Keratinocyte (primary cell): Measurements from ENCODE around the gene STPG2. TPM values are rescaled to one million over a fixed set of nuclear protein-coding genes. Genes with fewer than 3 reads are reported as not detected.

ENCODE experiments used
- DNase-seq: peaks from one replicate; pipeline ENCODE4 v3.0.0-alpha.2; 2011; ENCODE audit warnings: low read depth, missing footprints, low spot score
- FAIRE-seq: peaks from 2 replicates; lab custom pipeline; 2011; peaks lifted over from hg19 to GRCh38; lab: Jason Lieb, UNC
- H2AFZ ChIP-seq: 2 replicates; pipeline ENCODE4 v1.6.0; 2012; ENCODE audit warnings: low read length, control low read depth, inconsistent platforms; ENCODE audit not compliant: control insufficient read depth
- H3K27ac ChIP-seq: 2 replicates; pipeline ENCODE4 v1.5.1; 2011; ENCODE audit warnings: low read length; ENCODE audit not compliant: control insufficient read depth, insufficient read depth
- H3K27me3 ChIP-seq: 3 replicates; pipeline ENCODE4 v1.6.0; 2011; ENCODE audit warnings: low read length; ENCODE audit not compliant: control insufficient read depth, insufficient read depth; ENCODE audit errors: extremely low read depth
- H3K36me3 ChIP-seq, 2 experiments: 2 replicates in 1 of 2; 3 replicates in 1 of 2; pipeline ENCODE4 v1.5.1; 2011; ENCODE audit warnings: low read length in 2 of 2, mild to moderate bottlenecking in 1 of 2; ENCODE audit not compliant: control insufficient read depth in 2 of 2, insufficient read depth in 2 of 2; ENCODE audit errors: extremely low read depth in 1 of 2
- H3K4me1 ChIP-seq: 3 replicates; pipeline ENCODE4 v1.5.1; 2011; ENCODE audit warnings: low read length; ENCODE audit not compliant: control insufficient read depth, insufficient read depth; ENCODE audit errors: extremely low read depth
- H3K4me2 ChIP-seq: 3 replicates; pipeline ENCODE4 v1.6.0; 2011; ENCODE audit warnings: low read depth, low read length; ENCODE audit not compliant: control insufficient read depth, insufficient read depth; ENCODE audit errors: extremely low read depth
- H3K4me3 ChIP-seq, 3 experiments: fragments of 200-600 bp in 1 of 3; sonication (generic) in 1 of 3; 2 replicates in 2 of 3; 3 replicates in 1 of 3; pipeline ENCODE4 v1.5.1; 2011 to 2016; ENCODE audit warnings: low read length in 3 of 3, mild to moderate bottlenecking in 3 of 3, control low read depth in 2 of 3, inconsistent platforms in 1 of 3, low read depth in 1 of 3, mixed read lengths in 1 of 3, mixed run types in 1 of 3, moderate library complexity in 1 of 3; ENCODE audit not compliant: control insufficient read depth in 2 of 3, insufficient read depth in 2 of 3; ENCODE audit errors: extremely low read depth in 1 of 3
- H3K79me2 ChIP-seq: 2 replicates; pipeline ENCODE4 v1.6.0; 2012; ENCODE audit warnings: low read length; ENCODE audit not compliant: control insufficient read depth, insufficient read depth
- H3K9ac ChIP-seq: 3 replicates; pipeline ENCODE4 v1.6.0; 2011; ENCODE audit warnings: low read length; ENCODE audit not compliant: control insufficient read depth, insufficient read depth; ENCODE audit errors: extremely low read depth
- H3K9me1 ChIP-seq: 3 replicates; pipeline ENCODE4 v1.6.0; 2011; ENCODE audit warnings: low read length; ENCODE audit not compliant: control insufficient read depth, insufficient read depth; ENCODE audit errors: extremely low read depth
- H3K9me3 ChIP-seq: 2 replicates; pipeline ENCODE4 v1.5.1; 2012; ENCODE audit warnings: low read depth, low read length; ENCODE audit not compliant: control insufficient read depth
- H4K20me1 ChIP-seq: 3 replicates; pipeline ENCODE4 v1.6.0; 2011; ENCODE audit warnings: low read length; ENCODE audit not compliant: control insufficient read depth, insufficient read depth; ENCODE audit errors: extremely low read depth
- CTCF ChIP-seq, 3 experiments: IDR thresholded peaks in 1 of 3; conservative IDR thresholded peaks in 1 of 3; optimal IDR thresholded peaks in 1 of 3; 2 replicates in 2 of 3; 3 replicates in 1 of 3; pipeline versions ENCODE3 to v1.5.1; 2011; ENCODE audit warnings: low read length in 3 of 3, mild to moderate bottlenecking in 3 of 3, moderate library complexity in 2 of 3, control low read depth in 1 of 3, inconsistent platforms in 1 of 3; ENCODE audit not compliant: insufficient read depth in 2 of 3; ENCODE audit errors: extremely low read depth in 1 of 3
- EZH2 ChIP-seq: IDR thresholded peaks from one replicate; pipeline ENCODE4 v1.6.1; 2012; ENCODE audit warnings: inconsistent platforms, mild to moderate bottlenecking, low read length, moderate library complexity
- dilution Hi-C: fragments of 300-500 bp; cut with MboI; formaldehyde crosslinking; loops from one replicate; pipeline ENCODE4 v1.7.0; 2020; ENCODE audit warnings: low sequenced_read_pairs; ENCODE audit not compliant: extremely low pct_ligation_motif_present
- polyA plus RNA-seq, 5 experiments: library from polyadenylated mRNA; depleted of rRNA in 3 of 5; stranded (reverse) in 3 of 5; stranded (forward) in 1 of 5; unstranded in 1 of 5; fragments of >200 nt; gene quantifications; 1 replicate in 1 of 5; 2 replicates in 3 of 5; 3 replicates in 1 of 5; pipeline versions ENCODE4 v1.2.1 to v1.2.3, GENCODE V29; 2011 to 2012; ENCODE audit warnings: missing spikeins in 2 of 5, low read depth in 1 of 5, low replicate concordance in 1 of 5

Gene STPG2
- polyA plus RNA-seq, 1 donor (not counting 4 experiments of a cell fraction or from before 2014, with no cell fraction given), result 0.07 TPM

DNA sequence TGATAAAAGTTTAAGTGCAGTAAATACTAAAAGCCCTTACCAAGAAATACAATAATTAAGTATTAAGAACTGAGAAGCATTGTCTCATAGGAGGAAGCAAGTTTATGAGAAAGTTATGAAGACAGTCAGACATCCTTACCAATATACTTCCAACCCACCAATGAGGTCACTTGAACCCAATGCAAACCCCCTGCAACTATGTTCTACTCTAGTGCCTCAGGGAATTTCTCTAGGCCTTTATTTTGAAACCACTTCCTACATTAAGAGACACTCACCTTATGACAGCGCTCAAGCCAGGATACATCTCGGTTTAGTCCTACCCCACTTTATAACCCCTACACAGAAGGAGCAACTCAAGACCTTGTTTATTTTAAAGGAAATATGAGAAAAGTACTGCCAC is 61.3 kb downstream of the STPG2 start:
- Histone ChIP-seq H3K4me1 (no peaks in the 10 kb centered on the region), H3K4me3 (no peak overlapping the region), H3K9me1 (no peaks in the 10 kb centered on the region), H3K4me2 (no peak overlapping the region), H2AFZ (no peak overlapping the region), H3K9me3 (no peaks in the 10 kb centered on the region), H3K9ac (no peak overlapping the region), H3K27ac (no peak overlapping the region), H3K79me2 (no peaks in the 10 kb centered on the region), H3K27me3 (no peaks in the 10 kb centered on the region), H3K36me3 (no peaks in the 10 kb centered on the region), H4K20me1 (no peaks in the 10 kb centered on the region)
- FAIRE-seq (no peak), DNase-seq (no peak)
- TF ChIP-seq CTCF (optimal IDR thresholded peaks at IDR 0.05 in 1 of 3, IDR thresholded peaks at IDR 0.05 in 1 of 3, conservative IDR thresholded peaks at IDR 0.05 in 1 of 3; ENCODE audit: extremely low read depth in 1 of 3, insufficient read depth in 2 of 3, low read length in 3 of 3) (no peak), EZH2 (no peak)
- dilution Hi-C loops, result no loop called here

- Histone ChIP-seq H3K9ac (no peak overlapping the region), H3K79me2 (no peaks in the 10 kb centered on the region), H3K4me1 (no peaks in the 10 kb centered on the region), H3K4me3 (no peak overlapping the region), H3K4me2 (no peak overlapping the region), H2AFZ (no peak overlapping the region), H3K36me3 (no peaks in the 10 kb centered on the region), H4K20me1 (no peaks in the 10 kb centered on the region), H3K27me3 (no peaks in the 10 kb centered on the region), H3K9me3 (no peaks in the 10 kb centered on the region), H3K27ac (no peak overlapping the region), H3K9me1 (no peaks in the 10 kb centered on the region)
- DNase-seq (no peak), FAIRE-seq (no peak)
- dilution Hi-C loops, result no loop called here
- no peak for TF ChIP-seq EZH2
Measured at GRCh38 chr4:98068495-98068894, 74.8 kb downstream of the STPG2 start.

- Histone ChIP-seq H3K36me3 (no peaks in the 10 kb centered on the region), H3K4me2 (no peak overlapping the region), H4K20me1 (no peaks in the 10 kb centered on the region), H3K9me1 (no peaks in the 10 kb centered on the region), H3K9me3 (no peaks in the 10 kb centered on the region), H3K4me1 (no peaks in the 10 kb centered on the region), H3K79me2 (no peaks in the 10 kb centered on the region), H2AFZ (no peak overlapping the region), H3K27ac (no peak overlapping the region), H3K27me3 (no peaks in the 10 kb centered on the region), H3K4me3 (no peak overlapping the region), H3K9ac (no peak overlapping the region)
- dilution Hi-C loops, result no loop called here
- FAIRE-seq (no peak), DNase-seq (no peak)
- TF ChIP-seq EZH2 (no peak), CTCF (optimal IDR thresholded peaks at IDR 0.05 in 1 of 3, IDR thresholded peaks at IDR 0.05 in 1 of 3, conservative IDR thresholded peaks at IDR 0.05 in 1 of 3; ENCODE audit: extremely low read depth in 1 of 3, insufficient read depth in 2 of 3, low read length in 3 of 3) (peak in 2 of 3 experiments; percentile 5 to 10)
Measured at GRCh38 chr4:98055800-98056501, 87.3 kb downstream of the STPG2 start.
